Measurements from ENCODE around the gene ARHGEF10L. TPM values are rescaled to one million over a fixed set of nuclear protein-coding genes. Genes with fewer than 3 reads are reported as not detected.

The ARHGEF10L gene
- total RNA-seq, 3 donors from 2014 or later (not counting 1 experiment from before 2014, with no cell fraction given), result 0.70 to 1.7 (median 0.94) TPM

DNA sequence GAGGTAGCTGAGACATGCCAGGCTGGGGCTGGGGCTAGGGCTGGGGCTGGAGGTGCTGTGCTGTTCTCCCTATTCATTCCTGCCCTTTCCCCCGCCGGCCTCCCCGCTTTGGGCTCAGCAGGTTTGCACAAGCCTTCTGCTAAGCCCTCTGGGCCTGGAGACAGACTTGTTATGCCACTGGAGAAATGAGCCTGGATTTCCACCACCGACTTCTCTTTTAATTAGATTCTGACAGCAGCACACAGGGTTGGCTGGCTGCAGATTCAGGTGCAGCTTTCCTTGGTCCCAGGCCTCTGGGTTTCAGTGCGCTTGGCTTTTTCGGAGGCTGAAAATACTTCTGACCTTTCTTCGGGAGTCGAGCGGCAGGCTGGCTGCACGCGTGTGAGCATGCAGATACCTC lies 144.1 kb downstream of the ARHGEF10L start:
- intact Hi-C loops (cut with micrococcal nuclease), result no loop called here
- no peak overlapping the region for H3K27ac Mint-ChIP-seq
- DNase-seq (no peak), ATAC-seq (no peak)
- Histone ChIP-seq H3K4me3 (ENCODE audit: low read length) (no peak overlapping the region), H3K27ac (ENCODE audit: low read length) (no peak overlapping the region), H3K27me3 (ENCODE audit: control insufficient read depth, insufficient read depth, low read length) (no peaks in the 10 kb centered on the region), H3K9me3 (ENCODE audit: control insufficient read depth, insufficient read depth, low read length) (no peaks in the 10 kb centered on the region), H3K36me3 (ENCODE audit: control insufficient read depth, insufficient read depth, low read length) (no peaks in the 10 kb centered on the region), H3K4me1 (ENCODE audit: control insufficient read depth, insufficient read depth, low read length) (no peaks in the 10 kb centered on the region)
- peaks cover 0 to 7% of the 10 kb centered on the region in 2 donors for H3K27me3 Mint-ChIP-seq (ENCODE audit: low read depth in 2 of 2)
- WGBS (ENCODE audit: insufficient coverage), result 89% methylated on average over 11 of the region's 11 CpGs
- H3K4me3 Mint-ChIP-seq, result no peak overlapping the region
- TF ChIP-seq, protein P1, sequence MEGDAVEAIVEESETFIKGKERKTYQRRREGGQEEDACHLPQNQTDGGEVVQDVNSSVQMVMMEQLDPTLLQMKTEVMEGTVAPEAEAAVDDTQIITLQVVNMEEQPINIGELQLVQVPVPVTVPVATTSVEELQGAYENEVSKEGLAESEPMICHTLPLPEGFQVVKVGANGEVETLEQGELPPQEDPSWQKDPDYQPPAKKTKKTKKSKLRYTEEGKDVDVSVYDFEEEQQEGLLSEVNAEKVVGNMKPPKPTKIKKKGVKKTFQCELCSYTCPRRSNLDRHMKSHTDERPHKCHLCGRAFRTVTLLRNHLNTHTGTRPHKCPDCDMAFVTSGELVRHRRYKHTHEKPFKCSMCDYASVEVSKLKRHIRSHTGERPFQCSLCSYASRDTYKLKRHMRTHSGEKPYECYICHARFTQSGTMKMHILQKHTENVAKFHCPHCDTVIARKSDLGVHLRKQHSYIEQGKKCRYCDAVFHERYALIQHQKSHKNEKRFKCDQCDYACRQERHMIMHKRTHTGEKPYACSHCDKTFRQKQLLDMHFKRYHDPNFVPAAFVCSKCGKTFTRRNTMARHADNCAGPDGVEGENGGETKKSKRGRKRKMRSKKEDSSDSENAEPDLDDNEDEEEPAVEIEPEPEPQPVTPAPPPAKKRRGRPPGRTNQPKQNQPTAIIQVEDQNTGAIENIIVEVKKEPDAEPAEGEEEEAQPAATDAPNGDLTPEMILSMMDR (IDR thresholded peaks at IDR 0.05), result no peak
- no peaks in the 10 kb centered on the region for H3K36me3 Mint-ChIP-seq
- H3K9me3 Mint-ChIP-seq, result no peaks in the 10 kb centered on the region
- peaks cover 0 to 4% of the 10 kb centered on the region in 2 donors for H3K4me1 Mint-ChIP-seq

GRCh38 chr1:17684810-17685209 lies 145.3 kb downstream of the ARHGEF10L start:
- Histone ChIP-seq H3K9me3 (ENCODE audit: control insufficient read depth, insufficient read depth, low read length) (no peaks in the 10 kb centered on the region), H3K27ac (ENCODE audit: low read length) (no peak overlapping the region), H3K4me3 (ENCODE audit: low read length) (no peak overlapping the region), H3K4me1 (ENCODE audit: control insufficient read depth, insufficient read depth, low read length) (no peaks in the 10 kb centered on the region), H3K27me3 (ENCODE audit: control insufficient read depth, insufficient read depth, low read length) (no peaks in the 10 kb centered on the region), H3K36me3 (ENCODE audit: control insufficient read depth, insufficient read depth, low read length) (no peaks in the 10 kb centered on the region)
- intact Hi-C loops (cut with micrococcal nuclease), result no loop called here
- Mint-ChIP-seq H3K27me3 (ENCODE audit: low read depth in 2 of 2) (peaks cover 0 to 7% of the 10 kb centered on the region in 2 donors), H3K9me3 (no peaks in the 10 kb centered on the region), H3K4me1 (peaks cover 0 to 4% of the 10 kb centered on the region in 2 donors), H3K27ac (no peak overlapping the region), H3K4me3 (no peak overlapping the region), H3K36me3 (no peaks in the 10 kb centered on the region)
- 88% methylated on average over 8 of the region's 8 CpGs for WGBS (ENCODE audit: insufficient coverage)
- no peak for DNase-seq
- TF ChIP-seq, protein P1 (IDR thresholded peaks at IDR 0.05), result no peak
- ATAC-seq, result no peak

DNA sequence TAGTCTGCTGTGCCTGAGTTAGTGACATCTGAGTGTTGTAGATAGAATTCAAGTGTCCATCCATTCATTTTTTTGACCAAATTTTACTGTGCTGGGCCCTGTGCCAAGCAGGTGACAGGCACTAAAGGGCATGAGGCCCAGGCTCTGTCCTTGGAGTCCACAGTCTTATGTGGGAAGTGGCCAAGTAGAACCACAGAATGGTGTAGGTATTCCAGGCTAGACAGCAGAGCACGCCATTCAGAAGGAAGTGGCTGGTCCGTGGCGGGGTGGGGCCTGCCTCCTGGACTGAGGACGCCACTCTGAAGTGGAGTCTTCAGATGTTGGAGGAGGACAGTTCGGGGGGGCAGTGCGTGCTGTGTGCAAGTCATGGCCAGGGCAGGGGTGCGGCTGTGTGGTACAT lies 146.8 kb downstream of the ARHGEF10L start:
- TF ChIP-seq, protein P1 (IDR thresholded peaks at IDR 0.05), result no peak
- 53% methylated on average over 7 of the region's 7 CpGs for WGBS (ENCODE audit: insufficient coverage)
- no peak overlapping the region for H3K27ac ChIP-seq (ENCODE audit: low read length)
- Mint-ChIP-seq H3K36me3 (no peaks in the 10 kb centered on the region), H3K4me3 (no peak overlapping the region), H3K27me3 (ENCODE audit: low read depth in 2 of 2) (peaks cover 0 to 7% of the 10 kb centered on the region in 2 donors), H3K9me3 (no peaks in the 10 kb centered on the region), H3K27ac (no peak overlapping the region), H3K4me1 (peaks cover 0 to 4% of the 10 kb centered on the region in 2 donors)
- H3K4me1 ChIP-seq (ENCODE audit: control insufficient read depth, insufficient read depth, low read length), result no peaks in the 10 kb centered on the region
- intact Hi-C loops (cut with micrococcal nuclease), result no loop called here
- H3K36me3 ChIP-seq (ENCODE audit: control insufficient read depth, insufficient read depth, low read length), result no peaks in the 10 kb centered on the region
- no peaks in the 10 kb centered on the region for H3K9me3 ChIP-seq (ENCODE audit: control insufficient read depth, insufficient read depth, low read length)
- ATAC-seq, result no peak
- H3K27me3 ChIP-seq (ENCODE audit: control insufficient read depth, insufficient read depth, low read length), result no peaks in the 10 kb centered on the region
- no peak overlapping the region for H3K4me3 ChIP-seq (ENCODE audit: low read length)
- no peak for DNase-seq

GRCh38 chr1:17687145-17687544 lies 147.6 kb downstream of the ARHGEF10L start:
- no peak overlapping the region for H3K27ac ChIP-seq (ENCODE audit: low read length)
- H3K27me3 Mint-ChIP-seq (ENCODE audit: low read depth in 2 of 2), result peaks cover 0 to 7% of the 10 kb centered on the region in 2 donors
- no peaks in the 10 kb centered on the region for H3K36me3 Mint-ChIP-seq
- H3K9me3 ChIP-seq (ENCODE audit: control insufficient read depth, insufficient read depth, low read length), result no peaks in the 10 kb centered on the region
- no peak overlapping the region for H3K4me3 ChIP-seq (ENCODE audit: low read length)
- no peak for ATAC-seq
- no peak overlapping the region for H3K27ac Mint-ChIP-seq
- no peak for DNase-seq
- peaks cover 0 to 3% of the 10 kb centered on the region in 2 donors for H3K4me1 Mint-ChIP-seq
- no peaks in the 10 kb centered on the region for H3K9me3 Mint-ChIP-seq
- 83% methylated on average over 7 of the region's 7 CpGs for WGBS (ENCODE audit: insufficient coverage)
- intact Hi-C loops (cut with micrococcal nuclease), result no loop called here
- H3K4me1 ChIP-seq (ENCODE audit: control insufficient read depth, insufficient read depth, low read length), result no peaks in the 10 kb centered on the region
- TF ChIP-seq, protein P1 (IDR thresholded peaks at IDR 0.05), result no peak
- no peaks in the 10 kb centered on the region for H3K36me3 ChIP-seq (ENCODE audit: control insufficient read depth, insufficient read depth, low read length)
- H3K27me3 ChIP-seq (ENCODE audit: control insufficient read depth, insufficient read depth, low read length), result no peaks in the 10 kb centered on the region
- no peak overlapping the region for H3K4me3 Mint-ChIP-seq
